Thyroid gland (tissue), 4 donors: ENCODE results near the gene CARD11.

Source experiments
- CTCF ChIP-seq, 6 experiments: fragments of 200-600 bp in 3 of 6; fragments of 450-650 bp in 3 of 6; sonication (generic) in 3 of 6; IDR thresholded peaks; one replicate each; pipeline ENCODE4 v1.5.1; 2016 to 2019; ENCODE audit warnings: antibody characterized with exemption in 6 of 6, mild to moderate bottlenecking in 2 of 6, inconsistent platforms in 1 of 6, moderate library complexity in 1 of 6
- POLR2A ChIP-seq, 2 donors: fragments of 450-650 bp; IDR thresholded peaks; one replicate each; pipeline ENCODE4 v1.6.1; 2017; ENCODE audit warnings: antibody characterized with exemption in 2 of 2, mild to moderate bottlenecking in 2 of 2, moderate library complexity in 1 of 2

- TF ChIP-seq CTCF (IDR thresholded peaks at IDR 0.05) (no peak), POLR2A (IDR thresholded peaks at IDR 0.05) (no peak)
These were observed 137.3 kb downstream of the CARD11 start for GRCh38 chr7:2906197-2906931.
